ENCODE data around the gene COL7A1. TPM values are rescaled to one million over a fixed set of nuclear protein-coding genes. Genes with fewer than 3 reads are reported as not detected.

COL7A1 gene
- total and polyA plus RNA-seq, 2 of the 13 experiments (the other 11 are each of a cell fraction or from before 2014, with no cell fraction given): 2.7 to 11.7 TPM

DNA sequence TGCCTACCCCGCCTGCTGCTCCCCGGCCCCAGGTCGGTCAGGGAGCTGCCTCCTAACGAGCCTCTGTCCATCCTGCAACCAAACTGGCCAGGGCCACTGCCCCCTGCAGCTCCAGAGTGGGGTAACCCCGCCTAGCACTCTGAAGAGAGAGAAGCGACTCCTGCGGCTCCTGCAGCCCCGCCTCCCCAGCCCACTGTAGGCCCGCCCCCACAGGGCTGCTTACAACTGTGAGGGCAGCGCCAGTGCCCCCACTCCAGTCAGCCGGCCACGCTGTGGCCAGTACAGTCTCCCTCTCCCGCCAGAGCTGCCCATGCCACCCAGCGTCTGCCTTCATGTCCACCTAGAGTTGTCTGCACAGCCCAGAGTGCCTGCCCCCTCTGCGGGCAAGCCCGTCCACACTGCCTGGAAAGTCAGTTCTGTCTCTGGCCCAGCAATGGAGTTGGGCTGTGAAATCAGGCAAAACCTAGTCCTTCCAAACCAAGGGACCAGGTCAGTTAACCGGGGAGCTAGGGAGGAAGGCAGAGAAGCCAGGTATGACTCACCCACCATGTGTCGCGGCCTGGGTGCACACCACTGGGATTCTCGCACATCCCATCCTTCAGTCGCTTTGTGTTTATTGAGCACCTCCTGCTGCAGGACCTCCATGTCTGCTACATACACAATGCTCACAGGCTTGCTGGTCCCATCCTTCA is 33.9 kb downstream of the COL7A1 start (continued):
- TF ChIP-seq, protein P1, sequence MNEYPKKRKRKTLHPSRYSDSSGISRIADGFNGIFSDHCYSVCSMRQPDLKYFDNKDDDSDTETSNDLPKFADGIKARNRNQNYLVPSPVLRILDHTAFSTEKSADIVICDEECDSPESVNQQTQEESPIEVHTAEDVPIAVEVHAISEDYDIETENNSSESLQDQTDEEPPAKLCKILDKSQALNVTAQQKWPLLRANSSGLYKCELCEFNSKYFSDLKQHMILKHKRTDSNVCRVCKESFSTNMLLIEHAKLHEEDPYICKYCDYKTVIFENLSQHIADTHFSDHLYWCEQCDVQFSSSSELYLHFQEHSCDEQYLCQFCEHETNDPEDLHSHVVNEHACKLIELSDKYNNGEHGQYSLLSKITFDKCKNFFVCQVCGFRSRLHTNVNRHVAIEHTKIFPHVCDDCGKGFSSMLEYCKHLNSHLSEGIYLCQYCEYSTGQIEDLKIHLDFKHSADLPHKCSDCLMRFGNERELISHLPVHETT (CRISPR knock-in tag; conservative IDR thresholded peaks at IDR 0.05): no peak
- TF ChIP-seq, protein P2, sequence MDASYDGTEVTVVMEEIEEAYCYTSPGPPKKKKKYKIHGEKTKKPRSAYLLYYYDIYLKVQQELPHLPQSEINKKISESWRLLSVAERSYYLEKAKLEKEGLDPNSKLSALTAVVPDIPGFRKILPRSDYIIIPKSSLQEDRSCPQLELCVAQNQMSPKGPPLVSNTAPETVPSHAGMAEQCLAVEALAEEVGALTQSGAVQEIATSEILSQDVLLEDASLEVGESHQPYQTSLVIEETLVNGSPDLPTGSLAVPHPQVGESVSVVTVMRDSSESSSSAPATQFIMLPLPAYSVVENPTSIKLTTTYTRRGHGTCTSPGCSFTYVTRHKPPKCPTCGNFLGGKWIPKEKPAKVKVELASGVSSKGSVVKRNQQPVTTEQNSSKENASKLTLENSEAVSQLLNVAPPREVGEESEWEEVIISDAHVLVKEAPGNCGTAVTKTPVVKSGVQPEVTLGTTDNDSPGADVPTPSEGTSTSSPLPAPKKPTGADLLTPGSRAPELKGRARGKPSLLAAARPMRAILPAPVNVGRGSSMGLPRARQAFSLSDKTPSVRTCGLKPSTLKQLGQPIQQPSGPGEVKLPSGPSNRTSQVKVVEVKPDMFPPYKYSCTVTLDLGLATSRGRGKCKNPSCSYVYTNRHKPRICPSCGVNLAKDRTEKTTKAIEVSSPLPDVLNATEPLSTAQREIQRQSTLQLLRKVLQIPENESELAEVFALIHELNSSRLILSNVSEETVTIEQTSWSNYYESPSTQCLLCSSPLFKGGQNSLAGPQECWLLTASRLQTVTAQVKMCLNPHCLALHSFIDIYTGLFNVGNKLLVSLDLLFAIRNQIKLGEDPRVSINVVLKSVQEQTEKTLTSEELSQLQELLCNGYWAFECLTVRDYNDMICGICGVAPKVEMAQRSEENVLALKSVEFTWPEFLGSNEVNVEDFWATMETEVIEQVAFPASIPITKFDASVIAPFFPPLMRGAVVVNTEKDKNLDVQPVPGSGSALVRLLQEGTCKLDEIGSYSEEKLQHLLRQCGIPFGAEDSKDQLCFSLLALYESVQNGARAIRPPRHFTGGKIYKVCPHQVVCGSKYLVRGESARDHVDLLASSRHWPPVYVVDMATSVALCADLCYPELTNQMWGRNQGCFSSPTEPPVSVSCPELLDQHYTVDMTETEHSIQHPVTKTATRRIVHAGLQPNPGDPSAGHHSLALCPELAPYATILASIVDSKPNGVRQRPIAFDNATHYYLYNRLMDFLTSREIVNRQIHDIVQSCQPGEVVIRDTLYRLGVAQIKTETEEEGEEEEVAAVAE (CRISPR knock-in tag; IDR thresholded peaks at IDR 0.05; ENCODE audit: borderline replicate concordance): no peak
- TF ChIP-seq, protein P3, sequence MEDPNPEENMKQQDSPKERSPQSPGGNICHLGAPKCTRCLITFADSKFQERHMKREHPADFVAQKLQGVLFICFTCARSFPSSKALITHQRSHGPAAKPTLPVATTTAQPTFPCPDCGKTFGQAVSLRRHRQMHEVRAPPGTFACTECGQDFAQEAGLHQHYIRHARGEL (CRISPR knock-in tag; IDR thresholded peaks at IDR 0.05): 0 out of 2 replicates have a peak, but pooled peaks have one; percentile 41
- 0 out of 2 replicates have a peak, but pooled peaks have one; percentile 40 for TF ChIP-seq ZNF235 (CRISPR knock-in tag; IDR thresholded peaks at IDR 0.05; ENCODE audit: borderline replicate concordance)
- peak; percentile 34 for TF ChIP-seq AGO2 (optimal IDR thresholded peaks at IDR 0.05; ENCODE audit: low read depth, low read length)
- TF ChIP-seq, protein P4, sequence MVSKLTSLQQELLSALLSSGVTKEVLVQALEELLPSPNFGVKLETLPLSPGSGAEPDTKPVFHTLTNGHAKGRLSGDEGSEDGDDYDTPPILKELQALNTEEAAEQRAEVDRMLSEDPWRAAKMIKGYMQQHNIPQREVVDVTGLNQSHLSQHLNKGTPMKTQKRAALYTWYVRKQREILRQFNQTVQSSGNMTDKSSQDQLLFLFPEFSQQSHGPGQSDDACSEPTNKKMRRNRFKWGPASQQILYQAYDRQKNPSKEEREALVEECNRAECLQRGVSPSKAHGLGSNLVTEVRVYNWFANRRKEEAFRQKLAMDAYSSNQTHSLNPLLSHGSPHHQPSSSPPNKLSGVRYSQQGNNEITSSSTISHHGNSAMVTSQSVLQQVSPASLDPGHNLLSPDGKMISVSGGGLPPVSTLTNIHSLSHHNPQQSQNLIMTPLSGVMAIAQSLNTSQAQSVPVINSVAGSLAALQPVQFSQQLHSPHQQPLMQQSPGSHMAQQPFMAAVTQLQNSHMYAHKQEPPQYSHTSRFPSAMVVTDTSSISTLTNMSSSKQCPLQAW (CRISPR knock-in tag; IDR thresholded peaks at IDR 0.05): peak; percentile 70
- TF ChIP-seq SKI (IDR thresholded peaks at IDR 0.05; ENCODE audit: partially characterized antibody): no peak
- TF ChIP-seq, protein P5, sequence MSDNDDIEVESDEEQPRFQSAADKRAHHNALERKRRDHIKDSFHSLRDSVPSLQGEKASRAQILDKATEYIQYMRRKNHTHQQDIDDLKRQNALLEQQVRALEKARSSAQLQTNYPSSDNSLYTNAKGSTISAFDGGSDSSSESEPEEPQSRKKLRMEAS (IDR thresholded peaks at IDR 0.05): peak; percentile 18; the same call in 1 of the 2 replicates
- no peak for TF ChIP-seq NR2F6 (IDR thresholded peaks at IDR 0.05)
- no peak; the same call in 1 of the 2 replicates for TF ChIP-seq NR2F6 (CRISPR knock-in tag; IDR thresholded peaks at IDR 0.05)
- 0 out of 2 replicates have a peak, but pooled peaks have one; percentile 17 for TF ChIP-seq SP4 (CRISPR knock-in tag; IDR thresholded peaks at IDR 0.05)
- no peak for TF ChIP-seq SOX13 (IDR thresholded peaks at IDR 0.05)
- TF ChIP-seq SOX13 (CRISPR knock-in tag; conservative IDR thresholded peaks at IDR 0.05 in 1 of 2, IDR thresholded peaks at IDR 0.05 in 1 of 2): 0 out of 4 replicates have a peak, but pooled peaks of 1 of the 2 experiments have one; percentile 6
- TF ChIP-seq NFIC (IDR thresholded peaks at IDR 0.05; ENCODE audit: low read length): no peak
- no peak for TF ChIP-seq ZNF180 (CRISPR knock-in tag; IDR thresholded peaks at IDR 0.05; ENCODE audit: borderline replicate concordance, low read depth)
- peak; percentile 93 for TF ChIP-seq ZNF296 (CRISPR knock-in tag; conservative IDR thresholded peaks at IDR 0.05)
- 0 out of 2 replicates have a peak, but pooled peaks have one; percentile 16 for TF ChIP-seq ZNF333 (CRISPR knock-in tag; IDR thresholded peaks at IDR 0.05; ENCODE audit: borderline replicate concordance)
- TF ChIP-seq ZNF768 (CRISPR knock-in tag; IDR thresholded peaks at IDR 0.05): no peak
- TF ChIP-seq, protein P6, sequence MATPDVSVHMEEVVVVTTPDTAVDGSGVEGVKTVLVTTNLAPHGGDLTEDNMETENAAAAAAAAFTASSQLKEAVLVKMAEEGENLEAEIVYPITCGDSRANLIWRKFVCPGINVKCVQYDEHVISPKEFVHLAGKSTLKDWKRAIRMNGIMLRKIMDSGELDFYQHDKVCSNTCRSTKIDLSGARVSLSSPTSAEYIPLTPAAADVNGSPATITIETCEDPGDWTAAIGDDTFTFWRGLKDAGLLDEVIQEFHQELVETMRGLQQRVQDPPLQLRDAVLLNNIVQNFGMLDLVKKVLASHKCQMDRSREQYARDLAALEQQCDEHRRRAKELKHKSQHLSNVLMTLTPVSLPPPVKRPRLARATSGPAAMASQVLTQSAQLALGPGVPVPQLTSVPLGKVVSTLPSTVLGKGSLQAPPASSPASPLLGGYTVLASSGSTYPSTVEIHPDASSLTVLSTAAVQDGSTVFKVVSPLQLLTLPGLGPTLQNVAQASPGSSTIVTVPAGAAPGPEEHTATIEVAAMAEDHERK (CRISPR knock-in tag; IDR thresholded peaks at IDR 0.05; ENCODE audit: low read depth): no peak

Measured in HepG2 (cell line).